Naive thymus-derived CD8-positive, alpha-beta T cell (primary cell): ENCODE data around the gene OR5K2. TPM values are rescaled to one million over a fixed set of nuclear protein-coding genes. Genes with fewer than 3 reads are reported as not detected.
A peak's percentile ranks its signal among the peaks of the same experiment; 100 is the strongest.

Source experiments
- ATAC-seq, 2 donors: fragments of 150-1000 bp; cut with Tn5 transposase in 1 of 2; sonication (Bioruptor Pico), chemical (Tn5 transposase) in 1 of 2; 1 replicate in 1 of 2; 2 replicates in 1 of 2; pipeline ENCODE4 v1.10.0; 2021; ENCODE audit warnings: mild to moderate bottlenecking in 2 of 2, moderate library complexity in 2 of 2
- POLR2A ChIA-PET: fragments of 350-600 bp; sonication (Branson Sonifier 250); formaldehyde crosslinking; loops from one replicate; lab custom pipeline; 2021; ENCODE audit warnings: antibody characterized with exemption; lab: Charles Lee
- DNase-seq, 10 donors: peaks; one replicate each; pipeline versions ENCODE4 v3.0.0 to v3.0.0-alpha.2; 2020 to 2022
- H3K27ac Mint-ChIP-seq, 10 donors: one replicate each; pipeline ENCODE4 v1.8.0; 2020 to 2022; ENCODE audit warnings: mild to moderate bottlenecking in 10 of 10, mixed read lengths in 10 of 10, moderate library complexity in 4 of 10, inconsistent platforms in 1 of 10
- H3K27me3 Mint-ChIP-seq, 5 donors: one replicate each; pipeline ENCODE4 v1.8.0; 2021 to 2022; ENCODE audit warnings: mixed read lengths in 5 of 5
- H3K36me3 Mint-ChIP-seq, 3 donors: one replicate each; pipeline ENCODE4 v1.8.0; 2020 to 2022; ENCODE audit warnings: mixed read lengths in 3 of 3, mild to moderate bottlenecking in 2 of 3, inconsistent platforms in 1 of 3
- H3K4me1 Mint-ChIP-seq, 4 donors: one replicate each; pipeline ENCODE4 v1.8.0; 2021 to 2022; ENCODE audit warnings: mixed read lengths in 4 of 4
- H3K4me3 Mint-ChIP-seq, 10 donors: one replicate each; pipeline ENCODE4 v1.8.0; 2020 to 2022; ENCODE audit warnings: mild to moderate bottlenecking in 10 of 10, mixed read lengths in 10 of 10, moderate library complexity in 6 of 10, inconsistent platforms in 1 of 10
- H3K9me3 Mint-ChIP-seq, 9 donors: one replicate each; pipeline ENCODE4 v1.8.0; 2020 to 2022; ENCODE audit warnings: mixed read lengths in 9 of 9, mild to moderate bottlenecking in 3 of 9, inconsistent platforms in 1 of 9, moderate library complexity in 1 of 9
- polyA plus RNA-seq, 3 donors: library from polyadenylated mRNA; unstranded; fragments of 300-500 nt; fragmentation: Illumina TruSeq; gene quantifications; one replicate each; pipeline ENCODE4 v1.2.3, GENCODE V29; 2021
- total RNA-seq, 8 experiments: library from RNA in 2 of 8; stranded (reverse) in 2 of 8; gene quantifications; one replicate each; pipeline ENCODE4 v1.2.3 and lab custom pipeline; 2021 to 2026

The OR5K2 gene
- total and polyA plus RNA-seq, 5 experiments from 2014 or later: not detected

- Mint-ChIP-seq H3K4me3 (no peak overlapping the region), H3K27ac (peak overlapping the region in 2 of 10 donors; percentile 1 to 7), H3K9me3 (no peaks in the 10 kb centered on the region), H3K36me3 (peaks cover 2 to 17% (median 15%) of the 10 kb centered on the region in 3 donors), H3K27me3 (peaks cover 0 to 1% (median 0%) of the 10 kb centered on the region in 5 donors), H3K4me1 (peaks cover 0 to 6% (median 3%) of the 10 kb centered on the region in 4 donors)
- ATAC-seq (no peak), DNase-seq (no peak)
- POLR2A ChIA-PET: no interaction called here
Observed at GRCh38 chr3:98501863-98502576, 4.5 kb downstream of the OR5K2 start.

GRCh38 chr3:98504539-98504938 lies 7.1 kb downstream of the OR5K2 start:
- Mint-ChIP-seq H3K27ac (no peak overlapping the region), H3K36me3 (peaks cover 4 to 30% (median 27%) of the 10 kb centered on the region in 3 donors), H3K9me3 (no peaks in the 10 kb centered on the region), H3K4me1 (peaks cover 1 to 12% (median 3%) of the 10 kb centered on the region in 4 donors), H3K4me3 (no peak overlapping the region), H3K27me3 (no peaks in the 10 kb centered on the region)
- DNase-seq: no peak
- no peak for ATAC-seq
- POLR2A ChIA-PET: no interaction called here

GRCh38 chr3:98508582-98508981 lies 11.1 kb downstream of the OR5K2 start:
- no peak overlapping the region for H3K27ac Mint-ChIP-seq
- H3K4me3 Mint-ChIP-seq: no peak overlapping the region
- POLR2A ChIA-PET: no interaction called here
- no peak for DNase-seq
- no peak for ATAC-seq
- peaks cover 0 to 2% (median 0%) of the 10 kb centered on the region in 9 donors for H3K9me3 Mint-ChIP-seq
- no peaks in the 10 kb centered on the region for H3K27me3 Mint-ChIP-seq
- H3K36me3 Mint-ChIP-seq: peaks cover 4 to 52% (median 47%) of the 10 kb centered on the region in 3 donors
- peaks cover 2 to 14% (median 7%) of the 10 kb centered on the region in 4 donors for H3K4me1 Mint-ChIP-seq

GRCh38 chr3:98512576-98512975 lies 15.1 kb downstream of the OR5K2 start:
- Mint-ChIP-seq H3K27ac (no peak overlapping the region), H3K36me3 (peaks cover 11 to 73% (median 55%) of the 10 kb centered on the region in 3 donors), H3K4me1 (peaks cover 2 to 17% (median 13%) of the 10 kb centered on the region in 4 donors), H3K9me3 (peaks cover 0 to 2% (median 0%) of the 10 kb centered on the region in 9 donors), H3K27me3 (no peaks in the 10 kb centered on the region), H3K4me3 (no peak overlapping the region)
- POLR2A ChIA-PET: no interaction called here
- no peak for DNase-seq
- no peak for ATAC-seq

GRCh38 chr3:98513091-98513511 lies 15.6 kb downstream of the OR5K2 start:
- ATAC-seq (no peak), DNase-seq (no peak)
- H3K27me3 Mint-ChIP-seq: no peaks in the 10 kb centered on the region
- no peak overlapping the region for H3K4me3 Mint-ChIP-seq
- H3K27ac Mint-ChIP-seq: no peak overlapping the region
- peaks cover 11 to 72% (median 52%) of the 10 kb centered on the region in 3 donors for H3K36me3 Mint-ChIP-seq
- H3K9me3 Mint-ChIP-seq: peaks cover 0 to 2% (median 0%) of the 10 kb centered on the region in 9 donors
- POLR2A ChIA-PET: no interaction called here
- peaks cover 3 to 21% (median 15%) of the 10 kb centered on the region in 4 donors for H3K4me1 Mint-ChIP-seq

GRCh38 chr3:98513736-98514135 lies 16.3 kb downstream of the OR5K2 start:
- DNase-seq (no peak), ATAC-seq (no peak)
- POLR2A ChIA-PET: no interaction called here
- H3K36me3 Mint-ChIP-seq: peaks cover 11 to 72% (median 50%) of the 10 kb centered on the region in 3 donors
- no peaks in the 10 kb centered on the region for H3K27me3 Mint-ChIP-seq
- no peak overlapping the region for H3K4me3 Mint-ChIP-seq
- H3K4me1 Mint-ChIP-seq: peaks cover 6 to 25% (median 18%) of the 10 kb centered on the region in 4 donors
- peak overlapping the region in 1 of 10 donors; percentile 34 for H3K27ac Mint-ChIP-seq
- peaks cover 0 to 2% (median 0%) of the 10 kb centered on the region in 9 donors for H3K9me3 Mint-ChIP-seq

- Mint-ChIP-seq H3K4me3 (no peak overlapping the region), H3K4me1 (peaks cover 14 to 34% (median 30%) of the 10 kb centered on the region in 4 donors), H3K9me3 (peaks cover 0 to 2% (median 0%) of the 10 kb centered on the region in 9 donors), H3K36me3 (peaks cover 11 to 81% (median 54%) of the 10 kb centered on the region in 3 donors), H3K27me3 (no peaks in the 10 kb centered on the region), H3K27ac (peak overlapping the region in 1 of 10 donors; percentile 44)
- POLR2A ChIA-PET: interaction anchor here (1.0 kb wide), 1 partner anchor 8 kb away, joined by 6 read pairs; the partner anchor contains the start of gene CLDND1
- no peak for ATAC-seq
- no peak for DNase-seq
Observed at GRCh38 chr3:98514948-98515347, 17.5 kb downstream of the OR5K2 start.

- H3K4me1 Mint-ChIP-seq: peaks cover 24 to 57% (median 52%) of the 10 kb centered on the region in 4 donors
- peak overlapping the region in 2 of 10 donors; percentile 15 to 49 for H3K4me3 Mint-ChIP-seq
- H3K9me3 Mint-ChIP-seq: no peaks in the 10 kb centered on the region
- ATAC-seq (no peak), DNase-seq (no peak)
- H3K36me3 Mint-ChIP-seq: peaks cover 11 to 58% (median 30%) of the 10 kb centered on the region in 3 donors
- H3K27ac Mint-ChIP-seq: peak overlapping the region in 5 of 10 donors; percentile 4 to 81 (median 62)
- POLR2A ChIA-PET: no interaction called here
- no peaks in the 10 kb centered on the region for H3K27me3 Mint-ChIP-seq
Observed at GRCh38 chr3:98518816-98519215, 21.3 kb downstream of the OR5K2 start.

GRCh38 chr3:98519351-98519750 lies 21.9 kb downstream of the OR5K2 start:
- Mint-ChIP-seq H3K9me3 (no peaks in the 10 kb centered on the region), H3K36me3 (peaks cover 11 to 54% (median 27%) of the 10 kb centered on the region in 3 donors), H3K4me3 (peak overlapping the region in 8 of 10 donors; percentile 3 to 75 (median 48)), H3K4me1 (peaks cover 24 to 57% (median 52%) of the 10 kb centered on the region in 4 donors), H3K27ac (peak overlapping the region in 9 of 10 donors; percentile 16 to 89 (median 57)), H3K27me3 (no peaks in the 10 kb centered on the region)
- ATAC-seq: no peak
- POLR2A ChIA-PET: no interaction called here
- DNase-seq: no peak

GRCh38 chr3:98521897-98522543 lies 24.5 kb downstream of the OR5K2 start:
- peaks cover 1 to 33% (median 18%) of the 10 kb centered on the region in 3 donors for H3K36me3 Mint-ChIP-seq
- peak in 9 of 10 donors; percentile 1 to 65 (median 29) for DNase-seq
- no peaks in the 10 kb centered on the region for H3K9me3 Mint-ChIP-seq
- H3K27ac Mint-ChIP-seq: peak overlapping the region; percentile 76 to 99 (median 93)
- ATAC-seq: peak; percentile 32 to 41
- POLR2A ChIA-PET: interaction anchor here (1.0 to 3.4 kb wide), 9 partner anchors 7 to 1739 kb away, joined by 3 to 56 read pairs (median 5); partner anchors contain the start of genes CPOX, DCBLD2 and TBC1D23
- no peaks in the 10 kb centered on the region for H3K27me3 Mint-ChIP-seq
- H3K4me3 Mint-ChIP-seq: peak overlapping the region; percentile 83 to 98 (median 94)
- H3K4me1 Mint-ChIP-seq: peaks cover 24 to 54% (median 47%) of the 10 kb centered on the region in 4 donors

GRCh38 chr3:98522544-98523281 lies 25.2 kb downstream of the OR5K2 start, which contains the start of gene CLDND1:
Gene CLDND1, minus strand, starts transcription at chr3:98522902. Its CDS starts 1,478 bp downstream, at chr3:98521424.
- ATAC-seq (peak; percentile 96 to 97), DNase-seq (peak; percentile 86 to 96 (median 93))
- Mint-ChIP-seq H3K27ac (peak within 1 kb of the TSS; percentile 76 to 99 (median 96)), H3K9me3 (no peaks in the 10 kb centered on the region), H3K27me3 (no peaks in the 10 kb centered on the region), H3K36me3 (peaks cover 0 to 29% (median 16%) of the 10 kb centered on the region in 3 donors), H3K4me3 (peak within 1 kb of the TSS; percentile 83 to 98 (median 95)), H3K4me1 (peaks cover 24 to 54% (median 47%) of the 10 kb centered on the region in 4 donors)
- POLR2A ChIA-PET: interaction anchor here (0.6 to 3.4 kb wide), 15 partner anchors 8 to 1738 kb away, joined by 3 to 56 read pairs (median 4); partner anchors contain the start of genes CPOX, CRYBG3, DCBLD2 and GPR15

- H3K9me3 Mint-ChIP-seq: no peaks in the 10 kb centered on the region
- DNase-seq (no peak), ATAC-seq (no peak)
- peaks cover 10 to 28% (median 23%) of the 10 kb centered on the region in 4 donors for H3K4me1 Mint-ChIP-seq
- no peaks in the 10 kb centered on the region for H3K27me3 Mint-ChIP-seq
- no peak overlapping the region for H3K4me3 Mint-ChIP-seq
- POLR2A ChIA-PET: no interaction called here
- no peak overlapping the region for H3K27ac Mint-ChIP-seq
- peaks cover 0 to 5% (median 4%) of the 10 kb centered on the region in 3 donors for H3K36me3 Mint-ChIP-seq
Observed at GRCh38 chr3:98525494-98525893, 28.0 kb downstream of the OR5K2 start.
